ENCODE data around the gene DCLK2.

Gene DCLK2

GRCh38 chr4:150283689-150284088 is 205.4 kb downstream of the DCLK2 start:
- no peak overlapping the region for H3K27ac ChIP-seq (ENCODE audit: low read length)
- H3K4me3 ChIP-seq (ENCODE audit: low read length in 2 of 2) = no peak overlapping the region
- peaks cover 0 to 4% of the 10 kb centered on the region in 2 donors for H3K36me3 ChIP-seq (ENCODE audit: control insufficient read depth in 2 of 2, insufficient read depth in 2 of 2, low read length in 2 of 2)
- H3K9ac ChIP-seq (ENCODE audit: low read length in 2 of 2) = no peak overlapping the region
- H3K4me1 ChIP-seq (ENCODE audit: control insufficient read depth, insufficient read depth, low read length) = peaks cover 10% of the 10 kb centered on the region
- H3K9me3 ChIP-seq (ENCODE audit: control insufficient read depth in 2 of 2, low read length in 2 of 2) = no peaks in the 10 kb centered on the region
- no peaks in the 10 kb centered on the region for H3K27me3 ChIP-seq (ENCODE audit: control insufficient read depth in 1 of 2, insufficient read depth in 2 of 2, low read length in 2 of 2)

GRCh38 chr4:150286656-150287055 is 208.4 kb downstream of the DCLK2 start:
- Histone ChIP-seq H3K4me1 (ENCODE audit: control insufficient read depth, insufficient read depth, low read length) (no peaks in the 10 kb centered on the region), H3K9me3 (ENCODE audit: control insufficient read depth in 2 of 2, low read length in 2 of 2) (no peaks in the 10 kb centered on the region), H3K27ac (ENCODE audit: low read length) (no peak overlapping the region), H3K4me3 (ENCODE audit: low read length in 2 of 2) (no peak overlapping the region), H3K36me3 (ENCODE audit: control insufficient read depth in 2 of 2, insufficient read depth in 2 of 2, low read length in 2 of 2) (peaks cover 0 to 4% of the 10 kb centered on the region in 2 donors), H3K27me3 (ENCODE audit: control insufficient read depth in 1 of 2, insufficient read depth in 2 of 2, low read length in 2 of 2) (no peaks in the 10 kb centered on the region), H3K9ac (ENCODE audit: low read length in 2 of 2) (no peak overlapping the region)

- H3K4me1 ChIP-seq (ENCODE audit: control insufficient read depth, insufficient read depth, low read length) = no peaks in the 10 kb centered on the region
These were observed 211.0 kb downstream of the DCLK2 start for GRCh38 chr4:150289198-150289597.

GRCh38 chr4:150289881-150290280 is 211.6 kb downstream of the DCLK2 start:
- H3K27ac ChIP-seq (ENCODE audit: low read length) = no peak overlapping the region
- H3K4me3 ChIP-seq (ENCODE audit: low read length in 2 of 2) = no peak overlapping the region
- H3K9ac ChIP-seq (ENCODE audit: low read length in 2 of 2) = no peak overlapping the region
- H3K27me3 ChIP-seq (ENCODE audit: control insufficient read depth in 1 of 2, insufficient read depth in 2 of 2, low read length in 2 of 2) = no peaks in the 10 kb centered on the region
- no peaks in the 10 kb centered on the region for H3K4me1 ChIP-seq (ENCODE audit: control insufficient read depth, insufficient read depth, low read length)
- no peaks in the 10 kb centered on the region for H3K36me3 ChIP-seq (ENCODE audit: control insufficient read depth in 2 of 2, insufficient read depth in 2 of 2, low read length in 2 of 2)
- no peaks in the 10 kb centered on the region for H3K9me3 ChIP-seq (ENCODE audit: control insufficient read depth in 2 of 2, low read length in 2 of 2)

More at GRCh38 chr4:150289198-150289597, 211.0 kb downstream of the DCLK2 start:
- no peaks in the 10 kb centered on the region for H3K27me3 ChIP-seq (ENCODE audit: control insufficient read depth in 1 of 2, insufficient read depth in 2 of 2, low read length in 2 of 2)
- no peak overlapping the region for H3K9ac ChIP-seq (ENCODE audit: low read length in 2 of 2)
- no peaks in the 10 kb centered on the region for H3K36me3 ChIP-seq (ENCODE audit: control insufficient read depth in 2 of 2, insufficient read depth in 2 of 2, low read length in 2 of 2)
- H3K9me3 ChIP-seq (ENCODE audit: control insufficient read depth in 2 of 2, low read length in 2 of 2) = no peaks in the 10 kb centered on the region
- H3K27ac ChIP-seq (ENCODE audit: low read length) = no peak overlapping the region
- no peak overlapping the region for H3K4me3 ChIP-seq (ENCODE audit: low read length in 2 of 2)

- Histone ChIP-seq H3K27ac (ENCODE audit: low read length) (no peak overlapping the region), H3K9ac (ENCODE audit: low read length in 2 of 2) (no peak overlapping the region), H3K27me3 (ENCODE audit: control insufficient read depth in 1 of 2, insufficient read depth in 2 of 2, low read length in 2 of 2) (no peaks in the 10 kb centered on the region), H3K4me1 (ENCODE audit: control insufficient read depth, insufficient read depth, low read length) (no peaks in the 10 kb centered on the region), H3K4me3 (ENCODE audit: low read length in 2 of 2) (no peak overlapping the region), H3K36me3 (ENCODE audit: control insufficient read depth in 2 of 2, insufficient read depth in 2 of 2, low read length in 2 of 2) (no peaks in the 10 kb centered on the region), H3K9me3 (ENCODE audit: control insufficient read depth in 2 of 2, low read length in 2 of 2) (no peaks in the 10 kb centered on the region)
These were observed 219.7 kb downstream of the DCLK2 start for GRCh38 chr4:150297861-150298474.

GRCh38 chr4:150299816-150300215 is 221.6 kb downstream of the DCLK2 start:
- no peaks in the 10 kb centered on the region for H3K36me3 ChIP-seq (ENCODE audit: control insufficient read depth in 2 of 2, insufficient read depth in 2 of 2, low read length in 2 of 2)
- no peaks in the 10 kb centered on the region for H3K9me3 ChIP-seq (ENCODE audit: control insufficient read depth in 2 of 2, low read length in 2 of 2)
- no peak overlapping the region for H3K4me3 ChIP-seq (ENCODE audit: low read length in 2 of 2)
- H3K9ac ChIP-seq (ENCODE audit: low read length in 2 of 2) = no peak overlapping the region
- no peaks in the 10 kb centered on the region for H3K27me3 ChIP-seq (ENCODE audit: control insufficient read depth in 1 of 2, insufficient read depth in 2 of 2, low read length in 2 of 2)
- no peak overlapping the region for H3K27ac ChIP-seq (ENCODE audit: low read length)
- H3K4me1 ChIP-seq (ENCODE audit: control insufficient read depth, insufficient read depth, low read length) = no peaks in the 10 kb centered on the region

GRCh38 chr4:150302553-150302952 is 224.3 kb downstream of the DCLK2 start:
- Histone ChIP-seq H3K4me3 (ENCODE audit: low read length in 2 of 2) (no peak overlapping the region), H3K36me3 (ENCODE audit: control insufficient read depth in 2 of 2, insufficient read depth in 2 of 2, low read length in 2 of 2) (no peaks in the 10 kb centered on the region), H3K27me3 (ENCODE audit: control insufficient read depth in 1 of 2, insufficient read depth in 2 of 2, low read length in 2 of 2) (no peaks in the 10 kb centered on the region), H3K4me1 (ENCODE audit: control insufficient read depth, insufficient read depth, low read length) (no peaks in the 10 kb centered on the region), H3K27ac (ENCODE audit: low read length) (no peak overlapping the region), H3K9ac (ENCODE audit: low read length in 2 of 2) (no peak overlapping the region), H3K9me3 (ENCODE audit: control insufficient read depth in 2 of 2, low read length in 2 of 2) (no peaks in the 10 kb centered on the region)

GRCh38 chr4:150305995-150306394 is 227.8 kb downstream of the DCLK2 start:
- H3K9ac ChIP-seq (ENCODE audit: low read length in 2 of 2) = no peak overlapping the region
- no peak overlapping the region for H3K4me3 ChIP-seq (ENCODE audit: low read length in 2 of 2)
- H3K4me1 ChIP-seq (ENCODE audit: control insufficient read depth, insufficient read depth, low read length) = no peaks in the 10 kb centered on the region
- no peaks in the 10 kb centered on the region for H3K36me3 ChIP-seq (ENCODE audit: control insufficient read depth in 2 of 2, insufficient read depth in 2 of 2, low read length in 2 of 2)
- no peaks in the 10 kb centered on the region for H3K9me3 ChIP-seq (ENCODE audit: control insufficient read depth in 2 of 2, low read length in 2 of 2)
- H3K27ac ChIP-seq (ENCODE audit: low read length) = no peak overlapping the region
- no peaks in the 10 kb centered on the region for H3K27me3 ChIP-seq (ENCODE audit: control insufficient read depth in 1 of 2, insufficient read depth in 2 of 2, low read length in 2 of 2)

GRCh38 chr4:150306719-150307118 is 228.5 kb downstream of the DCLK2 start:
- Histone ChIP-seq H3K27ac (ENCODE audit: low read length) (no peak overlapping the region), H3K9me3 (ENCODE audit: control insufficient read depth in 2 of 2, low read length in 2 of 2) (no peaks in the 10 kb centered on the region), H3K27me3 (ENCODE audit: control insufficient read depth in 1 of 2, insufficient read depth in 2 of 2, low read length in 2 of 2) (no peaks in the 10 kb centered on the region), H3K4me3 (ENCODE audit: low read length in 2 of 2) (no peak overlapping the region), H3K4me1 (ENCODE audit: control insufficient read depth, insufficient read depth, low read length) (no peaks in the 10 kb centered on the region), H3K36me3 (ENCODE audit: control insufficient read depth in 2 of 2, insufficient read depth in 2 of 2, low read length in 2 of 2) (no peaks in the 10 kb centered on the region), H3K9ac (ENCODE audit: low read length in 2 of 2) (no peak overlapping the region)

Measured in stomach smooth muscle (tissue), 2 donors.